ENCODE measurements around the gene TMEM51.
A peak's percentile ranks its signal among the peaks of the same experiment; 100 is the strongest.

TMEM51 gene, protein sequence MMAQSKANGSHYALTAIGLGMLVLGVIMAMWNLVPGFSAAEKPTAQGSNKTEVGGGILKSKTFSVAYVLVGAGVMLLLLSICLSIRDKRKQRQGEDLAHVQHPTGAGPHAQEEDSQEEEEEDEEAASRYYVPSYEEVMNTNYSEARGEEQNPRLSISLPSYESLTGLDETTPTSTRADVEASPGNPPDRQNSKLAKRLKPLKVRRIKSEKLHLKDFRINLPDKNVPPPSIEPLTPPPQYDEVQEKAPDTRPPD

DNA sequence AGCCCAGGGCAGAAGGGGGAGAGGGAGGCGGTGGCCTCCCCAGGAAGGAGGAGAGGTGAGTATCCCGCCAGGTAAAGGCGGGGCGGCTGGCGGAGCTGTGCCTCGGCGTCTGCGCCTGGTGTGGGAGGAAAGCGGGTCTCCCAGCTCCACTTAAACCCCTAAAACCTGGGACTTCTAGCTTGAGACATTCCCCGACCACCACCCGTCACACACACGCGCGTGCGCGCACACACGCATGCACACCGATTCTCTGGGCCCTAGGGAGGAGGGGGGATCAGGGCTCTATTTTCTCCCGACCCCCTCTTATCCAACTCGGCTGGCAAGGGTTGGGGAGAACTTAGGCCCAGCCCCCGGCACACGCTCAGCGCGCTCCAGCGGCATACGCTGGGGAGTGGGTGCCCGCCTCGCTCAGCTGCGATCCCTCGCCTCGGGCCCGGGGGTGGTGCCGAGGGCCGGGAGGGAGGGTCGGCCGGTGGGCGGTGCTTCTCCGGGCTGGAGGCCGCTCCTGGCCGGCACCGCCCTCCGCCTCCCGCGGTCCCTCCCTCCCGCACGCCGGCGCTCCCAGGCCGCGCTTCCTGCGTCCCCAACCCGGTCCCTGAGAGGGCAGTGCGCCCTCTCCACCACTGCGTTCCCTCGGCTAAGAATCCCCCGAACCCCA, at the start of gene TMEM51:
Gene TMEM51, plus strand, starts transcription at position 564 of the 658 bp plus-strand sequence. CDS start 61,341 bp downstream, outside the sequence.
- DNase-seq = peak; percentile 32

GRCh38 chr1:15103906-15104305, 49.6 kb upstream of the TMEM51 start:
- no peak for DNase-seq

DNA sequence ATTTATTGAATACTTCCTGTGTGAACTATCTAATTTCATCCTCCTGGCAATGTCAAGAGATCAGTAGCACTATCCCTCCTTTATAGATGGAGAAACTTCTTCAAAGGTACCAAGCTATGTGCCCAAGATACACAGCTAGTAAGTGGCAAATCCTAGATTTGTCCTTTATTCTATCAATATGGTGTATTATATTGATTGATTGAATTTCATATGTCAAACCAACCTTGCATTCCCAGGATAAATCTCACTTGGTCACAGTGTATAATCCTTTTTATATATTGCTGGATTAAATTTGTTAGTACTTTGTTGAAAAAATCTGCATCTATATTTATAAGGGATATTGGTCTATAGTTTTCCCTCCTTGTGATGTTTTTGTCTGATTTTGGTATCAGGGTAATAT, 48.8 kb upstream of the TMEM51 start:
- DNase-seq = no peak

DNA sequence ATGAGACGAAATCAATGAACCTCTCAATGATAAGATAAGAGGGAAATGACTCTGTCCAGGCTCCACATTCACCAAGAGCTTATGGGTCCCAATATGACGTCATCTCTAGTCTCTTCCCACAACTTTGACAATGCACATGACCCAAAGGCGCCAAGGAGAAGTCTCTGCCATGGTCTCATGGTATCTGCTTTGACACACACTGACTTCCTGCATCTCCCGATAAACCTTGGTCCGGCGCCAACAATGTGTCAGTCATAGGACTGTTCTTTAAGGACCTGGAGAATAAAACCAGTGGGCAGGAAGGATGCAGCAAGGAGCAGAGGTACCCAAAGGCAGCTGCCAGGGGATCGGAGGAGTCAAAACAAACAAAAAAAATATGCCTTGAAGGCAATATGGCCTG, 46.9 kb upstream of the TMEM51 start:
- DNase-seq = no peak

GRCh38 chr1:15107058-15107687, 46.4 kb upstream of the TMEM51 start:
- DNase-seq = no peak

- no peak for DNase-seq
Measured at GRCh38 chr1:15107911-15108310, 45.6 kb upstream of the TMEM51 start.

GRCh38 chr1:15110128-15110866, 43.2 kb upstream of the TMEM51 start:
- DNase-seq = no peak

- DNase-seq = no peak
Measured at GRCh38 chr1:15110867-15111230, 42.7 kb upstream of the TMEM51 start.

DNA sequence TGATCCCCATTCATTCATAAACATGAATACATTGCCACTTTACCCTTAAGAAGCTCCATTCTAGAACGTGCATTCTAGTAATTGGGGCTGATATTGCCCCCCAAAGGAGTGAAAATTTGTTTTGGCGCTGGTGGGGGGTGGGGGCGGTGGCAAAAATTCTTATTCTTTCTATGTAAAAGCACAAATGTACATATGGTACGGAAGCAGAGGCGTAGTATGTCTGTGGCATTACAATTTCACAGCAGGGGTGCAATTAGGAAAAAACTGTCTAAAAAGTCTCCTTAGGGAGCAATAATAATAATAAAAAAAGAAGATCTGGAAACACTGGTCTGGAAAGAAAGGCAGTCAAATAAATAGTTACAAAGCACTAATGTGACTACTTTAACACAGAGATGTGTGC, 40.4 kb upstream of the TMEM51 start:
- DNase-seq = no peak

DNA sequence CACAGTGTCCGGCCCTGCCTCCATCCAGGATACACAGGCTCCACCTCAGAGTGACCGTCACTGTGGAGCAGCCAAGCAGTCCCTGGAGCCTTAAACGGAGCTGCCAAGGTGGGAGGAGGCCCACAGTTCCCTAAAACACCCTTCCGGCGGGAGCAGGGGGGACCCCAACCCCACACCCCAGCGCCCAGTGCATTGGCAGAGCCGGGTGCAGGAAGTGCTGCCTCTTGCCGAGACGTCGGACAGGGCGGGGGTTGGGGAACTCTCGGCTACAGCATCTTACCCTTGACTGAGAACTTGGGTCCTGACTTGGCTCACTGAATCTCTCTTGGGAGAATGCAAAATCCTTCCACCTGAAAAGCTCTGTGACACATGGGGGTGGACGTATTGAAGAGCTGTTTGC, 38.7 kb upstream of the TMEM51 start:
- no peak for DNase-seq

DNA sequence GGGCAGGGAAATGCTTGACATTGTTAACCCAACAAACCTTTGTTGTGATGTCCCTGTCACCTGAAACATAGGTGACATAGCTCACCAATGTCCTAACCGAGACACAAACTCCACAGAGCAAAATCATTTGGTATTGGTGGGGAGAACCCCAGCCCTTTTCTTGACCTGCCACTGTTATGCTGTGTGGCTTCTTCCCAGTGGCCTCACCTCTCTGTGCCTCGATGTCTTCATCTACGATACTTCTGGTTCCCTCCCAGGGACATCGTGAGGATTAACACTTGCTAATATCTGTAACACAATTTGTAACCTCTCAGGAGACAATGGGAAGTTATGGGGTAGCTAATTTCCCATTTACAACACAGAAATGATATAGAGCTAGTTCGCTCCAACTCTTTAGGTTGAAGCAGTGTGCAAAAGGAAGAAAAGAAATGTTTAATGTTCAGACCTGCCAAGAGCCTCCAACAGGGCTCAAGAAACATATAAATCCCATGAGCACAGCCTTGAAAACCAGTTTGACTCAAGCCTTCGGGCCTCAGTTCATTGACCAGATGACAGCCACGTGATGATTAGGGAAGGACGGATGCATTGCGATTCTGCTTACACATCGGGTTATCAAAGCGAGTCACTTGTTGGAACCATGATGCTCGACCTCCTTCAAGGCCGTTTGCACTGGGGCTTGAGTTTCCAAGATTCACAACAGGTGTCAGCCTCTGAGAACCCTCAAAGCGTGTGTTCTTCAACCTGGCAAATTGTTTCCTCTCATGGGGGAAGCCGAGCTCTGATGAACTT, 37.8 kb upstream of the TMEM51 start:
- DNase-seq = no peak

GRCh38 chr1:15116966-15117365, 36.6 kb upstream of the TMEM51 start:
- DNase-seq = no peak

DNA sequence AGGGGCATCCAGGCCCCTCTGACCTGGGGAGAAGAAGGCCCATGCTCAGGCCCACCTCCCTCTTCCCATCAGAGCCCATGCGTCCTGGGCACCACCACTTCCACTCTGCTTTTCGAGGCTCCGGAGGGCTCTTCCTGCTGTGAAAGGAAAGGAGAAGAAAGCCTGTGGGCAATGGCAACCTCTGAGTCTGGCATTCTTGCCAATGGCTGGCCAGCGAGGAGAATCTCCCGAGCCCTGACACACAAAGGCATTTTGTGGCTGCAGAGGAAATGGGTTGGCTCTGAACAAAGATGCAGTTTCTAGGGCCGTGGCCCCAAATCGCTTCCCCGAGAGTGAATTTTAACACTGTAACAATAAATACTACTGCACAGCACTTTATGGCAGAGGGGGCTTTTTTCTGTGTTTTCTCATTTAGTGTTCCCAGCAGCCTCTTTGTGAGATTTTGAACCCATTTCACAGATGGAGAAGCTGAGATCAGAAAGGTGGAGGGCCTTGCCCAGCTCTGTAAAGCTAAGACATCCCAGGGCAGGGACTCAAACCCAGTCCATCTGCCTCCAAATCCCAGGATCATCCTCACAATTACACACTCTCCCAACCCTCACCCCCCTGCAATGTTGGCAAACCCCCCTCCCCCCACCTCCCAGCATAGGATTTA, 35.7 kb upstream of the TMEM51 start:
- no peak for DNase-seq

- no peak for DNase-seq
Measured at GRCh38 chr1:15118579-15118978, 35.0 kb upstream of the TMEM51 start.

GRCh38 chr1:15120251-15120945, 33.1 kb upstream of the TMEM51 start:
- DNase-seq = peak; percentile 27

DNA sequence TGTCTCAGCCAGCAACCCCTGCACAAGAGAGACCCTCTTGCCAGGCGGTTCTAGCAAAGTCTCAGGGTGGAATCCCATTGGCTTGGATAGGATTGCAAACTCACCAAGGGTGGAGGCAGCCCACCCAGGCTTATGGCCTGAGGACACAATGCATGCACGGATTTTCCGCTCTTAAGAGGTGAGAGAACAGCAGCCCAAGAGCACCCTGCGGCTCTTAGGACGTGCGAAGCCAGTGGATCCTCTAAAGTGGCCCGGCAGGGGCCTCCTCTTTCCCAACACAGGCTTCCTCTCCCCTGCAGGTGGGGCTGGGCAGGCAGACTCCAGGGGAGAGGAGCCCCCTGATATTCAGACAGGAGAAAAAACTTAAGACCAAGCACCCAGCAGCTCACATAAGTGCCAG, 31.2 kb upstream of the TMEM51 start:
- DNase-seq = no peak

- DNase-seq = no peak
Measured at GRCh38 chr1:15123270-15123669, 30.3 kb upstream of the TMEM51 start.

DNA sequence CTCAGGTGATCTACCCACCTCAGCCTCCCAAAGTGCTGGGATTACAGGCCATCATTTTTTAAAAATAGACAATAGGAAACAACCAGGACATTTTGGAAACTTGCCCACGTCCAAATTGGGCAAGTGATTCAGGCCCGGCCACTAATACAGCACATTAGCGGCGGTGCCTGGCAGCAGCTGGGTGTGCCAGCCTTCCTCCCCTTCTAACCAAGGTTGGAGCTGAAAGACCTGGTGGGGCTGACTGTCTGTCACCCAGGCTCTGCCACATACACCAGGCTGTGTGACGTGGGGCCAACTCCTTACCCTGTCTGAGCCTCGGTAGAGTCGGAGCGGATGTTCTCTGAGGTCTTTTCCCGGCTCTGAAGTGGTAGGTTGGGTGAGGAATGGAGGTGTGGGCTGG, 29.6 kb upstream of the TMEM51 start:
- no peak for DNase-seq

- DNase-seq = no peak
Measured at GRCh38 chr1:15124362-15125100, 29.0 kb upstream of the TMEM51 start.

DNA sequence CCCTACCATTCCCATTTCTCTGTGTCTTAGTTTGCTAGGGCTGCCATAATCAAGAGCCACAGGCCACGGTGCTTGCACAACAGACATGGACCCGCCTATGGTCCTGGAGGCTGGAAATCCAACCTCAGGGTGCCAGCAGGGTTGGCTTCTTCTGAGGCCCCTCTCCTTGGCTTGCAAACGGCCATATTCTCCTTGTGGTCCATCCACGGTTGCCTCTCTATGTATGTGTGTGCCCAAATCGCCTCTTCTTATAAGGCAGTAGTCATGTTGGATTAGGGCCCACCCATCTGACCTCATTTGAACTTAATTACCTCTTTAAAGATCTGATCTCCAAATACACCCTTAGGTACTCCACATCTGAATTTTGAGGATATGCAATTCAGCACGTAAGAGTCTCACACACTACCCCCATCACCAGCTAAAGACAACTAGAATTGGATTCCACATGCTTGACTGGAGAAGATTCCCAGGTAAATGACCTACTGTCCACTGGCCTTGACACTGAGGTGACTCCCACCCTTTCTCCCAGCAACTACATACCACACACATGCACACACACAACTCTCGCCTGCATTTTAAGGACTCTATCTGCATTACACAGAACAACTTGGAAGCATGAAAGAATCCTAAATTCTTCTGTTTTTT, 28.3 kb upstream of the TMEM51 start:
- DNase-seq = no peak
